ENCODE measurements around the gene RANBP2.

The RANBP2 gene

DNA sequence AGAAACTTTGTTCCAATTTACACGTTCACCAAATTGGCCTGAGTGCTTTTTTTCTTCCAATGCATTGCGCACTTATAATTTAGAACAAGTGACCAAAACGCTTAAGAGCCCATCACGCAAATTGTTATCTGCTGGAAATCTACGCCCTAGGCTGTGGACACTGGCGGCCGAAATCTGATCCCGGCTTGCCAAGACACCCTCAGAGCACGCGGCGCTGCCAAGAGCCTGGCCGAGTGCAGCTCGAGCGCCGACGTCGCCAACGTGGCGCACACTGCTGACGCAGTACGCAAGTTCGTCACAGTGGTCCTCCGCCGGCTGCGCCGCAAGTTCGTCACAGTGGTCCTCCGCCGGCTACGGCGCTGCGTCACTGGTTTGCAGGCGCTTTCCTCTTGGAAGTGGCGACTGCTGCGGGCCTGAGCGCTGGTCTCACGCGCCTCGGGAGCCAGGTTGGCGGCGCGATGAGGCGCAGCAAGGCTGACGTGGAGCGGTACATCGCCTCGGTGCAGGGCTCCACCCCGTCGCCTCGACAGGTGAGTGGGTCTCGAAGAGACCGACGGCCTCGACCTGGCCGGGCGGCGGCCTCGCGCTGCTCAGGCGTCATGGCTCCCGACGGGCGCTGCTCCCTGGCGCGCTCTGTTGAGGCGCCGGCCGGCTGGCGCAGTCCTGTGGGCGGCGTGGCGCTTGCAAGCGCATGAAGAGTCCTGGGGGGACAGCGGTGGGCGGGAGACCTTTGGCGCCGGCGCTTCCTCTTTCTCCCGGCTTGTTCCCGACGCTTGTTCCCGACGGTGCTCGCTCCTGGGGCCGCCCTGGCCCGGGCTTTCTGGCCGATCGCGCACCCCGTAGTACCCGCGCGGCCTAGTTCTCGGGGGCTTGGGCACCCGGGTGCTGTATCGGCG is at the start of gene RANBP2:
Gene RANBP2, plus strand, starts transcription at position 334 of the 896 bp plus-strand sequence. Its CDS starts 125 bp downstream, at position 459.
- TF ChIP-seq FOXM1 (IDR thresholded peaks at IDR 0.05; ENCODE audit: borderline replicate concordance, low read depth) (no peak), EP300 (IDR thresholded peaks at IDR 0.05; ENCODE audit: borderline replicate concordance) (no peak), TEAD4 (IDR thresholded peaks at IDR 0.05) (peak; percentile 21; the same call in 1 of the 2 replicates), CEBPB (IDR thresholded peaks at IDR 0.05) (no peak), EGR1 (IDR thresholded peaks at IDR 0.05) (0 out of 2 replicates have a peak, but pooled peaks have one; percentile 1), CREB1 (IDR thresholded peaks at IDR 0.05; ENCODE audit: low read depth) (peak; percentile 99), TCF12 (IDR thresholded peaks at IDR 0.05; ENCODE audit: low read depth) (peak; percentile 77; the same call in 1 of the 2 replicates), NFIC (IDR thresholded peaks at IDR 0.05) (peak; percentile 63), ZBTB7A (IDR thresholded peaks at IDR 0.05; ENCODE audit: low read depth) (no peak), RAD21 (IDR thresholded peaks at IDR 0.05; ENCODE audit: low read depth) (no peak), YY1 (IDR thresholded peaks at IDR 0.05; ENCODE audit: low read depth) (peak; percentile 50; the same call in 1 of the 2 replicates), TAF1 (IDR thresholded peaks at IDR 0.05; ENCODE audit: low read depth) (peak; percentile 94)
- TF ChIP-seq, protein P1, sequence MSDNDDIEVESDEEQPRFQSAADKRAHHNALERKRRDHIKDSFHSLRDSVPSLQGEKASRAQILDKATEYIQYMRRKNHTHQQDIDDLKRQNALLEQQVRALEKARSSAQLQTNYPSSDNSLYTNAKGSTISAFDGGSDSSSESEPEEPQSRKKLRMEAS (IDR thresholded peaks at IDR 0.05) = peak; percentile 99
- TF ChIP-seq, protein P2, sequence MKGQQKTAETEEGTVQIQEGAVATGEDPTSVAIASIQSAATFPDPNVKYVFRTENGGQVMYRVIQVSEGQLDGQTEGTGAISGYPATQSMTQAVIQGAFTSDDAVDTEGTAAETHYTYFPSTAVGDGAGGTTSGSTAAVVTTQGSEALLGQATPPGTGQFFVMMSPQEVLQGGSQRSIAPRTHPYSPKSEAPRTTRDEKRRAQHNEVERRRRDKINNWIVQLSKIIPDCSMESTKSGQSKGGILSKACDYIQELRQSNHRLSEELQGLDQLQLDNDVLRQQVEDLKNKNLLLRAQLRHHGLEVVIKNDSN (IDR thresholded peaks at IDR 0.05) = peak; percentile 60; the same call in 1 of the 2 replicates
- TF ChIP-seq, protein P3, sequence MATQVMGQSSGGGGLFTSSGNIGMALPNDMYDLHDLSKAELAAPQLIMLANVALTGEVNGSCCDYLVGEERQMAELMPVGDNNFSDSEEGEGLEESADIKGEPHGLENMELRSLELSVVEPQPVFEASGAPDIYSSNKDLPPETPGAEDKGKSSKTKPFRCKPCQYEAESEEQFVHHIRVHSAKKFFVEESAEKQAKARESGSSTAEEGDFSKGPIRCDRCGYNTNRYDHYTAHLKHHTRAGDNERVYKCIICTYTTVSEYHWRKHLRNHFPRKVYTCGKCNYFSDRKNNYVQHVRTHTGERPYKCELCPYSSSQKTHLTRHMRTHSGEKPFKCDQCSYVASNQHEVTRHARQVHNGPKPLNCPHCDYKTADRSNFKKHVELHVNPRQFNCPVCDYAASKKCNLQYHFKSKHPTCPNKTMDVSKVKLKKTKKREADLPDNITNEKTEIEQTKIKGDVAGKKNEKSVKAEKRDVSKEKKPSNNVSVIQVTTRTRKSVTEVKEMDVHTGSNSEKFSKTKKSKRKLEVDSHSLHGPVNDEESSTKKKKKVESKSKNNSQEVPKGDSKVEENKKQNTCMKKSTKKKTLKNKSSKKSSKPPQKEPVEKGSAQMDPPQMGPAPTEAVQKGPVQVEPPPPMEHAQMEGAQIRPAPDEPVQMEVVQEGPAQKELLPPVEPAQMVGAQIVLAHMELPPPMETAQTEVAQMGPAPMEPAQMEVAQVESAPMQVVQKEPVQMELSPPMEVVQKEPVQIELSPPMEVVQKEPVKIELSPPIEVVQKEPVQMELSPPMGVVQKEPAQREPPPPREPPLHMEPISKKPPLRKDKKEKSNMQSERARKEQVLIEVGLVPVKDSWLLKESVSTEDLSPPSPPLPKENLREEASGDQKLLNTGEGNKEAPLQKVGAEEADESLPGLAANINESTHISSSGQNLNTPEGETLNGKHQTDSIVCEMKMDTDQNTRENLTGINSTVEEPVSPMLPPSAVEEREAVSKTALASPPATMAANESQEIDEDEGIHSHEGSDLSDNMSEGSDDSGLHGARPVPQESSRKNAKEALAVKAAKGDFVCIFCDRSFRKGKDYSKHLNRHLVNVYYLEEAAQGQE (IDR thresholded peaks at IDR 0.05; ENCODE audit: low read depth) = no peak

DNA sequence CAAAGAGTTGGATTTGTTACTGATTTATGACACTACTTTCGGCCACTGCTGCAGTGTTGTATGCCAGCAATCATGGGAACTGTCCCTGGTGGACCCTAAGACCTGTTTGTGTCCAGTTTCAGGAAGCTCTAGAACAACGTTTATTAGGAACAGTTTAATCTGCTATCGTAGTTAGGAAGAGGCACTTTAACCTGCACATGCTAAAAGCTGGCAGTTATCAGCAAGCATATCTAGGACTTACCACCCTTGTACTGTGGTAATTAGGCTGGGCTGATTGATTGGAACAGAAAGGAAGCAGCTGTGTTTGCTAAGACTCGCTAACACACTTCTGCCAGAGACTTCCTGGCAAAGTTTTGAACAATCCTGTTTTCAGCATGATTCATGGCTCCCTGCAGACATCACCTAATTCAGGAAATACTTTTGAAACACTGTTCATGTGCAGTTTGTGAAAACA is 41.1 kb upstream of the RANBP2 start:
- TF ChIP-seq, protein P3 (IDR thresholded peaks at IDR 0.05; ENCODE audit: low read depth) = peak; percentile 38; the same call in 1 of the 2 replicates
- peak; percentile 63; the same call in 1 of the 2 replicates for TF ChIP-seq TCF12 (IDR thresholded peaks at IDR 0.05; ENCODE audit: low read depth)
- TF ChIP-seq NFIC (IDR thresholded peaks at IDR 0.05) = peak; percentile 22; the same call in 1 of the 2 replicates
- TF ChIP-seq EP300 (IDR thresholded peaks at IDR 0.05; ENCODE audit: borderline replicate concordance) = peak; percentile 61; the same call in 1 of the 2 replicates

DNA sequence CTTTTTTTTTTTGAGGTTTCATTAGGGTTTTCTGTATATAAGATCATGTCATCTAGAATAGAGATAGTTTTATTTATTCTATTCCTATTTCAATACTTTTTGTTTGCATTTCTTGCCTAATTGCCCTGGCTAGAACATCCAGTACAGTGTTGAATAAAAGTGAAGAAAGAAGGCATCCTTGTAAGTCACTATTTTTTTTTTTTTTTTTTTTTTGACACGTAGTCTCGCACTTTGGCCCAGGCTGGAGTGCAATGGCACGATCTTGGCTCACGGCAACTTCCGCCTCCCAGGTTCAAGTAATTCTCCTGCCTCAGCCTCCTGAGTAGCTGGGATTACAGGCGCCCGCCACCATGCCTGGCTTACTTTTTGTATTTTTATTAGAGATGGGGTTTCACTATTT is 27.8 kb upstream of the RANBP2 start:
- TF ChIP-seq TCF12 (IDR thresholded peaks at IDR 0.05; ENCODE audit: low read depth) (no peak), RAD21 (IDR thresholded peaks at IDR 0.05; ENCODE audit: low read depth) (no peak), NFIC (IDR thresholded peaks at IDR 0.05) (no peak), TAF1 (IDR thresholded peaks at IDR 0.05; ENCODE audit: low read depth) (no peak), CEBPB (IDR thresholded peaks at IDR 0.05) (no peak), EP300 (IDR thresholded peaks at IDR 0.05; ENCODE audit: borderline replicate concordance) (no peak), FOXM1 (IDR thresholded peaks at IDR 0.05; ENCODE audit: borderline replicate concordance, low read depth) (no peak), CREB1 (IDR thresholded peaks at IDR 0.05; ENCODE audit: low read depth) (no peak), ZBTB7A (IDR thresholded peaks at IDR 0.05; ENCODE audit: low read depth) (no peak), TEAD4 (IDR thresholded peaks at IDR 0.05) (no peak), YY1 (IDR thresholded peaks at IDR 0.05; ENCODE audit: low read depth) (no peak), EGR1 (IDR thresholded peaks at IDR 0.05) (no peak)
- TF ChIP-seq, protein P1 (IDR thresholded peaks at IDR 0.05) = no peak
- TF ChIP-seq, protein P3 (IDR thresholded peaks at IDR 0.05; ENCODE audit: low read depth) = no peak
- TF ChIP-seq, protein P2 (IDR thresholded peaks at IDR 0.05) = no peak

All from Ishikawa (cell line).